ENCODE measurements around the gene RELCH.

GRCh38 chr18:62300359-62300963 lies 113.4 kb downstream of the RELCH start:
- TF ChIP-seq CTCF (IDR thresholded peaks at IDR 0.05) (no peak), POLR2AphosphoS5 (IDR thresholded peaks at IDR 0.05) (no peak), POLR2A (IDR thresholded peaks at IDR 0.05) (no peak)

All from stomach (tissue), 4 donors.